AG20443 (cell line): ENCODE data around the gene GAA.
"Not testable (repeated sequence)": the region's sequence is repeated elsewhere in the genome, so short reads cannot be mapped to it uniquely, and the experiment has no call there.

Experiments
- DNase-seq: peaks from one replicate; pipeline ENCODE4 v3.0.0; 2012; ENCODE audit warnings: low spot score, mixed read lengths

The GAA gene

DNA sequence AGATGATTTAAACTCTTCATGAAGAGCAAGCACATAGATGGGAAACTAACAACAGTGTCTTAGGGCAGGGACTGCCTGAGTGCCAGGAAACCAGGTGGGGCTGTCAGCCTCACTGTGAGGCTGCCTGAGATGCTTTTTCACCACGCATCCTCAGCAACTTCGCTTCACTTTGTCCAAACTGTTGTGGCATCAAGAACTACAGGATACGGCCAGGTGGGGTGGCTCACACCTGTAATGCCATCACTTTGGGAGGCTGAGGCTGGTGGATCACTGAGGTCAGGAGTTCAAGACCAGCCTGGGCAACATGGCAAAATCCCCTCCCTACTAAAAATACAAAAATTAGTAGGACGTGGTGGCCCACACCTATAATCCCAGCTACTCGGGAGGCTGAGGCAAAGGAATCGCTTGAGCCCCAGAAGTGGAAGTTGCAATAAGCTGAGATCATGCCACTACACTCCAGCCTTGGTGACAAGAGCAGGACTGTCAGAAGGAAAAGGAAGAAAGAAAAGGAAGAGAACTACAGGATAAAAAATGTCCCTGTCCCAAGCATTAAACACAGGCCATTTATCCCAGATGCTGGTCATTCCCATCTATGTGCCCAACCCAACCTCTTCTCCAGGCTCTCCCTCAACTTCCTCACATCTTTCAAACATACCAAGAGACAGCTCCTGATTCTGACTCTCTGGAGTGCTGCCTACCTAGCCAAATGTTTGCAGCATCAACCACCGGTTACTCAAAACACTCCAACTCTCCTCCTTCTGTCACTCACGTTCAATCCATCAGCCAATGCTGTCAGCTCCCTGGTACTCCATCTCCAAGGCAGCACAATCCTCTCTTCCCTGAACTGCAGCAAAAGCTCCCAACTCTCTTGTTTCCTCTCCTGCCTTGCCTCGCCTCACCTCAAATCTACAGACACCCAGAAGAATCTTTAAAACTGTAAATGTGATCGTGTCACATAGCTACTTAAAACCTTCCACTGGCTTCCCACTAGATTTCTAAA is 44.0 kb downstream of the GAA start:
- no peak for DNase-seq

GRCh38 chr17:80146121-80147034 is 45.0 kb downstream of the GAA start:
- DNase-seq = peak; percentile 49

DNA sequence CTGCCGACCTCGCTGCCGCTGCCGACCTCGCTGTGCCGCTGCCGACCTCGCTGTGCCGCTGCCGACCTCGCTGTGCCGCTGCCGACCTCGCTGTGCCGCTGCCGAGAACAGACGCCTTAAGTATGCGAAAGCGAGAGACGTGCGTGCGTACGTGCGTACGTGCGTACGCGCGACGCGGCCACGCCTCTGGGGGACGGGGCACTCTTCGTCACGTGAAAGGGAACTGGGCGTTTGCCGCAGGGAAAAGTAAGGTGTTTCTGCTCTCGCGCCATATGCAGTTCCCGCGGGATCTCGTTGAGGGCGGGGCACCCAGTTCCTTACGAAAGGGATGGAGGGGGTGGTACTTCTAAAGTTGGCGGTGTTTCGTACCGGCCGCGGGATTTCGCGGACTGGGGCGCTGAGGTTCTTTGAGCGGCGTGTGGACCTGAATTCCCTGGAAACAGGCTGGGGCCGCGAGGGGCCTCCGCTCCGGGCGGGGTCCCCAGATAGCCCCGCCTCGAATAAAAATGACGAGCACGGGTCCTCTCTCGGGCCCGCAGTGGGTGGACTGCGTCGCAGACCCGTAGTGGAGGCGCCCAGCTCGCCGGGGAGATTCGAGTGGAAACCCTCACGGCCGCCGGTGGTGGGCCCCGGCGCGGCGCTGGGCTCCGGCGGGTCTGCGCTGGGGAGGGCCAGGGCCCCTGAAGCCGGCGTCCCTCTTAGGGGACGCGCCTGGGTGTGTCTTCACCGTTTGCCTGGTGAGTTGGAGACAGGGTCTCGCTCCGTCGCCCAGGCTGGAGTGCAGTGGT is 45.8 kb downstream of the GAA start, which contains the start of gene EIF4A3:
Gene EIF4A3, minus strand, starts transcription at position 94 of the 788 bp plus-strand sequence. CDS start 167 bp downstream, outside the sequence.
- peak; percentile 99 for DNase-seq

- DNase-seq = peak; percentile 45
Measured at GRCh38 chr17:80151333-80151732, 50.0 kb downstream of the GAA start.

DNA sequence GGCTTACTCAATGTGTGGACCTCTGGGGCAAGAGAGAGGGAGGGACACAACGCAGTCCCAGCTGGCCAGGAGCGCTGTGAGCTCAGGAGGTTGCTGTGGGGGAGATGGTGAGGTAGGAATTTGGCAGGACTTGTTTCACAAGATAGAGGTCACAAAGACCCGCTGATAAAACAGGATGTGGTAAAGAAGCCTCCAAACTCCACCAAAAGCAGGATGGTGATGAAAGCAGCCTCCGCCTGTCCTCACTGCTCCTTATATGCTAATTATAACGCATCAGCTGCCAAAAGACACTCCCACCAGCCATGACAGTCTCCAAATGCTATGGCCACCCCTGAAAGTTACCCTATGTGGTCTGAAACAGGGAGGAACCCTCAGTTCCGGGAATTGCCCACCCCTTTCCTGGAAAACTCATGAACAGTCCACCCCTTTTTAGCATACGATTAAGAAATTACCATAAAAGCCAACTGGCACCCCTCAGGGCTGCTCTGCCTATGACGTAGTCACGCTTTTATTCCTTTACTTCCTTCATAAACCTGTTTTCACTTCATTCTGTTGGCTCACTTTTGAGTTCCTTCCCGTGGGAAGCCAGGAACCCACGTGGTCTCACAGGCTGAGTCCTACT is 50.8 kb downstream of the GAA start:
- no peak for DNase-seq

- DNase-seq = no peak
Measured at GRCh38 chr17:80153004-80153403, 51.6 kb downstream of the GAA start.

- DNase-seq = no peak
Measured at GRCh38 chr17:80154166-80154565, 52.8 kb downstream of the GAA start.

DNA sequence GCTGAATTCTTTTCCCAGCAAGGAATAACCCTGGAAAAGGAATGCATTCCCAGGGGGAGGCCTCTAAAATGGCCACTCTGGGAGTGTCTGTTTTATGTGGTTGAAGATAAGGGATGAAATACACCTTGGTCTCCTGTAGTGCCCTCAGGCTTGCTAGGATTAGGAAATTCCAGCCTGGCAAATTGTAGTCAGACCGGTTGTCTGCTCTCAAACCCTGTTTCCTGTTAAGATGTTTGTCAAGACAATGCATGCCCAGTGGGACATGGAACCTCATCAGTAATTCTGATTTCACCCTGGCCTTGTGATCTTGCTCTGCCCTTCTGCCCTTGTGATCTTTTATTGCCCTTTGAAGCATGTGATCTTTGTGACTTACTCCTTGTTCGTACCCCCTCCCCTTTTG is 54.2 kb downstream of the GAA start:
- DNase-seq = not testable (repeated sequence)

DNA sequence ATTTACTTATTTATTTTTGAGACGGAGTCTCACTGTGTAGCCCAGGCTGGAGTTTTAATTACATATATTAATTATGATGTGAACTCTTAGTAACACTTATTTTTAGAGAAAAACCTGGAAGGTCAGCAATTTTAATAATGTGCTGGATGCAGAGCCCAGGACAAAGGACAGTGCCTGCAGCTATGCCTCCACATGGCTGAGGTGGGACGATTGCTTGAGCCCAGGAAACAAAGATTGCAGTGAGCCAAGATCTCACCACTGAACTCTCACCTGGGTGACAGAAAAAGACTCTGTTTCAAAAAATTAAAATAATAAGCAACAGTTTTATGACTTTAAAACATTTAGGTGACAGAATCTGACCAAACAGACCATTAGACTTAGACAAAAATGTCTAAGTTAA is 57.5 kb downstream of the GAA start:
- DNase-seq = no peak

DNA sequence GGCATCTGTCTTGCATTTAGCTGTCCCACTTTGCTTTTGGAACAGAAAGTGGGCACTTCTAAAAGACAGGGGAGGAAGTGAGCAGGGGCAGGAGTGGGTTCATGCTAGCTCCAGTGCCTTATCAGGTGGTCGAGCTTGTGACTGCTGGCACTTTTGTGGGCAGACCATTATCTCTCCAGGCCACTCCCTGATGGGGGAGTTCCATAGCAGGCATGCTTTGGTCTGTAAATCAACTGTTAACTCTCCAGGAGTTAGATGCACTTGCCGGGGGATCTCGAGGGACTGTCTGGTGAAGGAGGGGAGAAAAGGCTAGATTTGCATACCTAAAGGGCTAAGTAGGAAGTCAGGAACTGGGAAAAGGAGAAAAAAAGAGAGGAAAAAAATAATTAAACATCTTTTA is 59.2 kb downstream of the GAA start:
- DNase-seq = no peak

DNA sequence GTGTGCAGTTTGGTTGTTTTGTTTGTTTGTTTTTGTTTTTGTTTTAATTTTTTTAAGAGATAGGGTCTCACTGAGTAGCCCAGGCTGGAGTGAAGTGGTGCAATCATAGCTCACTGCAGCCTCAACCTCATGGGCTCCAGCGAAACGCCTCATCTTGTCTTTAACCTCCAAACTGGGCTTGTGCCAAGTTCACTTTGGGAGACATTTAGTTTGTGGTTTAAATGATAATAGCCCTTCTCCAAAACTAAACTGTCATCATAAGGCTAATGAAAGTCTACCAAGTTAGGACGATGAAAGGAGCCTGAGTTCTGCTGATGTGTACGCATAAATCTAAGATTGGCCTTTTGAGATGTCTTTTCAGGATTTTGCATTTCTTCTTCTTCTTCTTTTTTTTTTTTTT is 62.0 kb downstream of the GAA start:
- no peak for DNase-seq

GRCh38 chr17:80164185-80164584 is 62.8 kb downstream of the GAA start:
- no peak for DNase-seq

DNA sequence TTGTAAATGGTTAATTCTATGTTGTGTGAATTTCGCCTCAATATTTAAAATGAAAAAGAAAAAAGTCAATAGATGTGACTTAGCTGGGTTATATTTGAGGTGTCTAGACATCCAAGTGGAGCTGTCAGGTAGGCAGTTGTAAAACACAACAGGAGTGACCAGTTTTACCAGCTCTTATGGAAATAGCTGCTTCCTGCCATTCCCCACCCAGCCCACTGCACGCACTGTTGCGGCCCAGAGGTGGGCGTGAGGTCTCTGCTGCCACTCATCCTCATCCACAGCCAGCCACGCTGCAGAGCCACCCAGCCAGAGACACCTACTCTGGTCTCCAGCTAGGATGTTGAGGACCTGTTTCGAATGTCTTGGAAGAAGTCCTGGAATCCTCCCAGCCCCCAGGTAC is 65.1 kb downstream of the GAA start:
- peak; percentile 3 for DNase-seq

DNA sequence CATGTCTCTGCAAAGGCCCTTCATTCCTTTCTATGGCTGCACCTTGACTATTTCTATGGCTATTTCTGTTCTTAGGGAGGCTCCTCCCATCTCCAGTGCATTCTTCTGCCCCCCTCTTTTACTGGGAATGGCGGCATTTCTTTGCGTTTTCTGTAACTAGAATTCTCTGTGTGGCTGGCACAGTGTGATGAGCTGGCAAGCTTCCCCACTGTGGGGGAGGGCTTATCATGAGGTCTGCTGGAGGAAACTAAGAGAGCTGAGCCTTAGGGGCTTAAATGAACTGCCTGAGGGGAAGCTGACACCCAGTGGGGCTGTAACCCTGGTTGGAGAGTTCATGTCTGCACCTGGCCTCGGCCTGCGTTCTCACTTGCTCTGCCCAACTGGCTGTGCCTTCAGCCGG is 67.0 kb downstream of the GAA start:
- DNase-seq = no peak

DNA sequence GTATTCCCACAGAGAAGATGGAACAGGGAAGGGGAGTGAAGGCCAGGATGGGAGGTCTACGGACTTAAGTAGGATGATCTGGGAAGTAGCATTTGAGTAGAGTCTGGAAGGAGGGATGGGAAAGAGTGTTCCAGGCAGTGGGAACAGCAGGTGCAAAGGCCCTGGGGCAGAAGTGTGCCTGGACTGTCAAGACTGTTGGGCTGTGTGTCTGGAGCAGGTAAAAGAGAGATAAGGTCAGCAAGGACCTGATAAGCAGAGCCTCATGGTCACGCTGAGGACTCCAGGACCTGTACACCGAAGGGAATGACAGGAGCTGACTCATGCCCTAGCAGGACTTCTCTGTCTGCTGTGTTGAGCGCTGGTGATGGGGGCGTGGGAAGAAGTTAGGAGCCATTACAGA is 67.7 kb downstream of the GAA start:
- no peak for DNase-seq
